SK-N-SH (cell line): ENCODE results near the gene SNX9.

Source experiments
- CHD2 ChIP-seq: fragments of 150-350 bp; IDR thresholded peaks from 2 replicates; pipeline ENCODE4 v1.6.1; 2018; ENCODE audit warnings: low read length; ENCODE audit not compliant: partially characterized antibody
- CTCF ChIP-seq: fragments of 200-600 bp; sonication (generic); IDR thresholded peaks from 2 replicates; pipeline ENCODE4 v1.6.1; 2017; ENCODE audit warnings: antibody characterized with exemption, mild to moderate bottlenecking, moderate library complexity
- FOSL2 ChIP-seq: IDR thresholded peaks from 2 replicates; pipeline ENCODE4 v1.4.0; 2012; ENCODE audit warnings: low read depth, mild to moderate bottlenecking, moderate library complexity, borderline replicate concordance
- FOXJ3 ChIP-seq: sonication (generic); formaldehyde crosslinking; IDR thresholded peaks from 2 replicates; pipeline ENCODE4 v1.5.1; 2020; ENCODE audit warnings: mild to moderate bottlenecking, missing genetic modification reagents
- GABPA ChIP-seq: IDR thresholded peaks from 2 replicates; pipeline ENCODE4 v1.4.0; 2012; ENCODE audit warnings: low read depth, mild to moderate bottlenecking
- MAX ChIP-seq: IDR thresholded peaks from 2 replicates; pipeline ENCODE4 v1.4.0; 2012; ENCODE audit warnings: low read depth
- MEF2A ChIP-seq: IDR thresholded peaks from 2 replicates; pipeline ENCODE4 v1.4.0; 2012; ENCODE audit warnings: low read depth, borderline replicate concordance
- NFIC ChIP-seq: IDR thresholded peaks from 2 replicates; pipeline ENCODE4 v1.4.0; 2012; ENCODE audit warnings: borderline replicate concordance
- POLR2AphosphoS5 ChIP-seq: IDR thresholded peaks from 2 replicates; pipeline ENCODE4 v1.6.1; 2012; ENCODE audit warnings: low read depth, low read length
- RCOR1 ChIP-seq: fragments of 150-350 bp; IDR thresholded peaks from 2 replicates; pipeline ENCODE4 v1.6.1; 2017; ENCODE audit warnings: antibody characterized with exemption, low read length
- RFX5 ChIP-seq: IDR thresholded peaks from 2 replicates; pipeline ENCODE4 v1.6.1; 2012; ENCODE audit warnings: mild to moderate bottlenecking, improper control_type of control experiment, low read length
- TAF1 ChIP-seq: IDR thresholded peaks from 2 replicates; pipeline ENCODE4 v1.6.1; 2012; ENCODE audit warnings: low read depth, mild to moderate bottlenecking, low read length, moderate library complexity, borderline replicate concordance
- YY1 ChIP-seq: IDR thresholded peaks from 2 replicates; pipeline ENCODE4 v1.4.0; 2012; ENCODE audit warnings: low read depth, mild to moderate bottlenecking

- no peak for TF ChIP-seq CTCF
- TF ChIP-seq MEF2A, result no peak
- no peak for TF ChIP-seq YY1
- no peak for TF ChIP-seq RCOR1
- no peak for TF ChIP-seq CHD2
- no peak for TF ChIP-seq MAX
- no peak for TF ChIP-seq POLR2AphosphoS5
- no peak for TF ChIP-seq FOXJ3 (CRISPR knock-in tag)
- no peak for TF ChIP-seq NFIC
- no peak for TF ChIP-seq TAF1
- TF ChIP-seq RFX5, result no peak
- TF ChIP-seq FOSL2, result no peak
- no peak for TF ChIP-seq GABPA
Observed at GRCh38 chr6:157773248-157773773, 49.7 kb upstream of the SNX9 start.
